ENCODE data around the gene ZNF772. TPM values are rescaled to one million over a fixed set of nuclear protein-coding genes. Genes with fewer than 3 reads are reported as not detected.

Gene ZNF772
- total RNA-seq, 4 donors from 2014 or later: 6.1 to 15.0 (median 10.9) TPM

- no peak for TF ChIP-seq EP300 (IDR thresholded peaks at IDR 0.05)
- TF ChIP-seq POLR2AphosphoS5 (IDR thresholded peaks at IDR 0.05): no peak
- no peak for TF ChIP-seq CTCF (IDR thresholded peaks at IDR 0.05)
- TF ChIP-seq POLR2A (IDR thresholded peaks at IDR 0.05): no peak
- Histone ChIP-seq H3K27ac (no peak overlapping the region), H3K36me3 (peaks cover 20% of the 10 kb centered on the region), H3K4me1 (peaks cover 17% of the 10 kb centered on the region), H3K27me3 (no peaks in the 10 kb centered on the region), H3K4me3 (no peak overlapping the region), H3K9me3 (peaks cover 4% of the 10 kb centered on the region)
- no peak for DNase-seq (ENCODE audit: low spot score in 2 of 2)
- WGBS: 56% methylated on average over 4 of the region's 4 CpGs
Observed at GRCh38 chr19:57437931-57438330, 39.4 kb downstream of the ZNF772 start.

GRCh38 chr19:57436417-57436816, 40.9 kb downstream of the ZNF772 start:
- H3K9me3 ChIP-seq: no peaks in the 10 kb centered on the region
- peak overlapping the region; percentile 66 for H3K4me3 ChIP-seq
- H3K27ac ChIP-seq: no peak overlapping the region
- no peaks in the 10 kb centered on the region for H3K27me3 ChIP-seq
- DNase-seq (ENCODE audit: low spot score in 2 of 2): no peak
- H3K36me3 ChIP-seq: peaks cover 12% of the 10 kb centered on the region
- WGBS: 59% methylated on average over 1 of the region's 1 CpG
- TF ChIP-seq CTCF (IDR thresholded peaks at IDR 0.05): no peak
- no peak for TF ChIP-seq POLR2AphosphoS5 (IDR thresholded peaks at IDR 0.05)
- TF ChIP-seq EP300 (IDR thresholded peaks at IDR 0.05): no peak
- no peak for TF ChIP-seq POLR2A (IDR thresholded peaks at IDR 0.05)
- H3K4me1 ChIP-seq: peaks cover 17% of the 10 kb centered on the region

GRCh38 chr19:57435062-57435978, 42.0 kb downstream of the ZNF772 start, which contains the start of gene ZNF749:
Gene ZNF749 (plus strand): TSS chr19:57435325. CDS start chr19:57435579, 254 bp downstream.
- Histone ChIP-seq H3K27ac (peak within 1 kb of the TSS; percentile 64), H3K4me1 (peaks cover 17% of the 10 kb centered on the region), H3K27me3 (no peaks in the 10 kb centered on the region), H3K9me3 (no peaks in the 10 kb centered on the region), H3K4me3 (peak within 1 kb of the TSS; percentile 66), H3K36me3 (peaks cover 12% of the 10 kb centered on the region)
- TF ChIP-seq POLR2A (IDR thresholded peaks at IDR 0.05) (no peak), EP300 (IDR thresholded peaks at IDR 0.05) (no peak), POLR2AphosphoS5 (IDR thresholded peaks at IDR 0.05) (no peak), CTCF (IDR thresholded peaks at IDR 0.05) (no peak)
- WGBS: 0% methylated on average over 55 of the region's 61 CpGs
- peak; percentile 98 to 99 for DNase-seq (ENCODE audit: low spot score in 2 of 2)

GRCh38 chr19:57434386-57435061, 42.8 kb downstream of the ZNF772 start:
- no peak for DNase-seq (ENCODE audit: low spot score in 2 of 2)
- no peak for TF ChIP-seq POLR2A (IDR thresholded peaks at IDR 0.05)
- no peak for TF ChIP-seq EP300 (IDR thresholded peaks at IDR 0.05)
- TF ChIP-seq POLR2AphosphoS5 (IDR thresholded peaks at IDR 0.05): no peak
- no peak for TF ChIP-seq CTCF (IDR thresholded peaks at IDR 0.05)

GRCh38 chr19:57421037-57421436, 56.3 kb downstream of the ZNF772 start:
- 96% methylated on average over 3 of the region's 3 CpGs for WGBS
- H3K36me3 ChIP-seq: peaks cover 62% of the 10 kb centered on the region
- no peak for TF ChIP-seq POLR2AphosphoS5 (IDR thresholded peaks at IDR 0.05)
- TF ChIP-seq POLR2A (IDR thresholded peaks at IDR 0.05): no peak
- TF ChIP-seq EP300 (IDR thresholded peaks at IDR 0.05): no peak
- TF ChIP-seq CTCF (IDR thresholded peaks at IDR 0.05): no peak
- H3K4me3 ChIP-seq: no peak overlapping the region
- H3K4me1 ChIP-seq: no peaks in the 10 kb centered on the region
- H3K27me3 ChIP-seq: no peaks in the 10 kb centered on the region
- no peak for DNase-seq (ENCODE audit: low spot score in 2 of 2)
- peaks cover 35% of the 10 kb centered on the region for H3K9me3 ChIP-seq
- H3K27ac ChIP-seq: no peak overlapping the region

More at GRCh38 chr19:57434386-57435061, 42.8 kb downstream of the ZNF772 start:
- Histone ChIP-seq H3K9me3 (no peaks in the 10 kb centered on the region), H3K27me3 (no peaks in the 10 kb centered on the region), H3K4me3 (peak overlapping the region; percentile 66), H3K4me1 (peaks cover 17% of the 10 kb centered on the region), H3K36me3 (peaks cover 8% of the 10 kb centered on the region), H3K27ac (no peak overlapping the region)
- 24% methylated on average over 15 of the region's 15 CpGs for WGBS

Data from suprapubic skin (tissue), 4 donors.